Heart left ventricle (tissue), 13 donors: ENCODE data around the gene BTK.

Experiments used
- POLR2A ChIP-seq, 2 donors: fragments of 450-650 bp; IDR thresholded peaks; one replicate each; pipeline ENCODE4 v1.6.1; 2017; ENCODE audit warnings: antibody characterized with exemption in 2 of 2, mild to moderate bottlenecking in 2 of 2, moderate library complexity in 2 of 2
- TF ChIP-seq, protein P1 (sequence below), 12 donors: fragments of 200-600 bp; sonication (generic) in 4 of 12; IDR thresholded peaks; one replicate each; pipeline versions ENCODE4 v1.5.0 to v1.8.0; 2018 to 2022; ENCODE audit warnings: antibody characterized with exemption in 12 of 12, mild to moderate bottlenecking in 5 of 12
- donor health status: ischemic (EF 13 %, LVEDD 7.1; RV severe dilation, severe dysfunction).
- donor health status: DM: no; HTN: yes; CAD: no.
- donor health status: DM: no; HTN: no; CAD: no.
- donor health status: ischemic (EF 25% LVEDD 6.9; RV normal size, moderate dysfunction).
- donor health status: ischemic (EF 25% LVEDD 5.7; RV mildly dilated, moderate dysfunction).
- donor health status: ischemic (EF 35%, LVEDD 5.7; RV mildly dilated, moderate dysfunction).
- donor health status: nonischemic (EF 11% LVEDD 7.7; RV severe dilation, severe dysfunction).
- donor health status: DM: yes; HTN: yes; CAD: no.
- donor health status: PGD.
- donor health status: ischemic (EF 29% LVEDD 5.4; RV normal size, mild dysfunction).
- donor health status: nonischemic (EF 23%, LVEDD 6.1; RV moderate dilation, normal function).

DNA sequence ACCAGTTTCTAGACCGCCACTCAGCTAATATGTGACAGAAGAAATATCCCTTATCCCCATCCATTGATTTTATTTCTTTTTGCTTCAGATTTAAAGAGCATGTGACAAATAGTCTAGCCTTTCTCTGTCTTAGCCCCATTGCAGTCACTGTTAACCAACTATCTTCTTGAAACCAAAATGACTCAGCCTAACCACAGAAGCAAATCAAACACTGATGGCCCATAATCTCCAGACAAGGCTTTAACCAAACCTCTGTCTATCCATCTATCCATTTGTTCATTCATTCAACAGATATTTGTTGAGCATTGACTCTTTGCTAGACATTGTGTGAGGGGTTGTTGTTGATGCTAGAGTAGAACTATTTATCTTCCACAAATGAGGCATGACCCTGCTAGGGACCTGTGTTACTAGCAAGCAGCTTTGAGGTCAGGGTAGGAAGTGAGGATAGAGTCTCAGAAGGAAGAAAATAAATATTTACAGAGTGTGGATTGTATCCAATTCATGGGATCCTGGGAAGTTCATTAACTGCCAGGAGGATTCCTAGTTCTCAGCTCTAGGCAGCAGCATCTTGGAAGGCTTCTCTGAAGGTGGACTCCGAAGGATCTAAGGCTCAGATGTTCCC is 44.6 kb upstream of the BTK start:
- TF ChIP-seq, protein P1, sequence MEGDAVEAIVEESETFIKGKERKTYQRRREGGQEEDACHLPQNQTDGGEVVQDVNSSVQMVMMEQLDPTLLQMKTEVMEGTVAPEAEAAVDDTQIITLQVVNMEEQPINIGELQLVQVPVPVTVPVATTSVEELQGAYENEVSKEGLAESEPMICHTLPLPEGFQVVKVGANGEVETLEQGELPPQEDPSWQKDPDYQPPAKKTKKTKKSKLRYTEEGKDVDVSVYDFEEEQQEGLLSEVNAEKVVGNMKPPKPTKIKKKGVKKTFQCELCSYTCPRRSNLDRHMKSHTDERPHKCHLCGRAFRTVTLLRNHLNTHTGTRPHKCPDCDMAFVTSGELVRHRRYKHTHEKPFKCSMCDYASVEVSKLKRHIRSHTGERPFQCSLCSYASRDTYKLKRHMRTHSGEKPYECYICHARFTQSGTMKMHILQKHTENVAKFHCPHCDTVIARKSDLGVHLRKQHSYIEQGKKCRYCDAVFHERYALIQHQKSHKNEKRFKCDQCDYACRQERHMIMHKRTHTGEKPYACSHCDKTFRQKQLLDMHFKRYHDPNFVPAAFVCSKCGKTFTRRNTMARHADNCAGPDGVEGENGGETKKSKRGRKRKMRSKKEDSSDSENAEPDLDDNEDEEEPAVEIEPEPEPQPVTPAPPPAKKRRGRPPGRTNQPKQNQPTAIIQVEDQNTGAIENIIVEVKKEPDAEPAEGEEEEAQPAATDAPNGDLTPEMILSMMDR (IDR thresholded peaks at IDR 0.05), result no peak
- no peak for TF ChIP-seq POLR2A (IDR thresholded peaks at IDR 0.05)
